Nephron (organoid): ENCODE results near the gene FADD.

Experiments
- H3K27ac Mint-ChIP-seq, 3 experiments: 2 replicates each; pipeline ENCODE4 v1.8.0; 2020; ENCODE audit warnings: mixed read lengths in 3 of 3, mild to moderate bottlenecking in 2 of 3, moderate library complexity in 1 of 3
- H3K27me3 Mint-ChIP-seq: 2 replicates; pipeline ENCODE4 v1.8.0; 2021; ENCODE audit warnings: low read depth, mild to moderate bottlenecking, moderate library complexity, mixed read lengths
- H3K36me3 Mint-ChIP-seq: 2 replicates; pipeline ENCODE4 v1.8.0; 2020; ENCODE audit warnings: low read depth, mixed read lengths
- H3K4me1 Mint-ChIP-seq: 2 replicates; pipeline ENCODE4 v1.8.0; 2020; ENCODE audit warnings: mixed read lengths
- H3K4me3 Mint-ChIP-seq, 3 experiments: 2 replicates each; pipeline ENCODE4 v1.8.0; 2020; ENCODE audit warnings: mild to moderate bottlenecking in 3 of 3, mixed read lengths in 3 of 3, moderate library complexity in 2 of 3
- H3K9me3 Mint-ChIP-seq: 2 replicates; pipeline ENCODE4 v1.8.0; 2020; ENCODE audit warnings: mixed read lengths
- TF ChIP-seq, protein P1 (sequence below), 3 experiments: fragments of 200-600 bp; sonication (generic); IDR thresholded peaks; one replicate each; pipeline ENCODE4 v1.5.0; 2021; ENCODE audit warnings: antibody characterized with exemption in 3 of 3; ENCODE audit not compliant: unreplicated experiment in 3 of 3

FADD gene

DNA sequence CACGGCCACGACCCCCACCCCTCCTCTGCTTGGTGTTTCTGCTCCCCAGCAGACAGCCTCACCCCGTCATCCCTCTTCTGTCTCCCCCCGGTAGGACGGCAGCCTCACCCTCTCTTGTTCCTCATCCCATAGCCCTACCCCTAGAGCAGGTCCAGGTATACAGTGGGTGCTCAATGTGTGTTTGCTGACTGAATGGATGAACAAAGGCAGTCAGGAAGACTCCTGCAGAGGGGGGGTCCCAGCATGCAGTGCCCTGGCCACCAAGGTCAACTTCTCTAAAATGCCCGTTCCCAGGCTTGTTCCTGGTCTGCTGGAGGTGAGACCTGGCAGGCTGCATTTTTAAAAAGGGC, 34.7 kb upstream of the FADD start:
- TF ChIP-seq, protein P1, sequence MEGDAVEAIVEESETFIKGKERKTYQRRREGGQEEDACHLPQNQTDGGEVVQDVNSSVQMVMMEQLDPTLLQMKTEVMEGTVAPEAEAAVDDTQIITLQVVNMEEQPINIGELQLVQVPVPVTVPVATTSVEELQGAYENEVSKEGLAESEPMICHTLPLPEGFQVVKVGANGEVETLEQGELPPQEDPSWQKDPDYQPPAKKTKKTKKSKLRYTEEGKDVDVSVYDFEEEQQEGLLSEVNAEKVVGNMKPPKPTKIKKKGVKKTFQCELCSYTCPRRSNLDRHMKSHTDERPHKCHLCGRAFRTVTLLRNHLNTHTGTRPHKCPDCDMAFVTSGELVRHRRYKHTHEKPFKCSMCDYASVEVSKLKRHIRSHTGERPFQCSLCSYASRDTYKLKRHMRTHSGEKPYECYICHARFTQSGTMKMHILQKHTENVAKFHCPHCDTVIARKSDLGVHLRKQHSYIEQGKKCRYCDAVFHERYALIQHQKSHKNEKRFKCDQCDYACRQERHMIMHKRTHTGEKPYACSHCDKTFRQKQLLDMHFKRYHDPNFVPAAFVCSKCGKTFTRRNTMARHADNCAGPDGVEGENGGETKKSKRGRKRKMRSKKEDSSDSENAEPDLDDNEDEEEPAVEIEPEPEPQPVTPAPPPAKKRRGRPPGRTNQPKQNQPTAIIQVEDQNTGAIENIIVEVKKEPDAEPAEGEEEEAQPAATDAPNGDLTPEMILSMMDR (IDR thresholded peaks at IDR 0.05; ENCODE audit: unreplicated experiment in 3 of 3) = no peak
- Mint-ChIP-seq H3K9me3 (no peaks in the 10 kb centered on the region), H3K27ac (no peak overlapping the region), H3K27me3 (peaks cover 20% of the 10 kb centered on the region), H3K36me3 (no peaks in the 10 kb centered on the region), H3K4me1 (peaks cover under 1% of the 10 kb centered on the region), H3K4me3 (no peak overlapping the region)

DNA sequence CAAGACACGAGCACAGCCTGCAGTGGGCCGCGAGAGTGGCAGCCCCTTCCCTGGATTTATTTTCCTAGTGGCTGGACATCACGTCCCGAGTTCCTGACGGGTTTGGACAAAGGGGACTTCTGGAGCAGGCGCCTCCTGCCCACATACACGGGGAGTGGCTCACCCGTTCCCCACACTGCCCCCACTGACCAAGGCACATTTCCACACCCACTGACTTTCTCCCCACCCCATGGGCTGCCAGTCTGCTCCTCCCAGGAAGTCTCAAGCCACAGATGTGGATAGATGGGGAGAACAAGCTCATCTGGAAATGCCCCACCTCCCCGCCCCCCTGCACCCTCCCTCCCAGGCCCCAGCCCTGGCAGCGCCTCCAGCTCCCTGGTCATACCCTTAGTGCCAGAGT, 34.0 kb upstream of the FADD start:
- TF ChIP-seq, protein P1 (IDR thresholded peaks at IDR 0.05; ENCODE audit: unreplicated experiment in 3 of 3) = no peak
- Mint-ChIP-seq H3K9me3 (no peaks in the 10 kb centered on the region), H3K4me1 (no peaks in the 10 kb centered on the region), H3K27me3 (peaks cover 20% of the 10 kb centered on the region), H3K4me3 (no peak overlapping the region), H3K27ac (no peak overlapping the region), H3K36me3 (no peaks in the 10 kb centered on the region)

DNA sequence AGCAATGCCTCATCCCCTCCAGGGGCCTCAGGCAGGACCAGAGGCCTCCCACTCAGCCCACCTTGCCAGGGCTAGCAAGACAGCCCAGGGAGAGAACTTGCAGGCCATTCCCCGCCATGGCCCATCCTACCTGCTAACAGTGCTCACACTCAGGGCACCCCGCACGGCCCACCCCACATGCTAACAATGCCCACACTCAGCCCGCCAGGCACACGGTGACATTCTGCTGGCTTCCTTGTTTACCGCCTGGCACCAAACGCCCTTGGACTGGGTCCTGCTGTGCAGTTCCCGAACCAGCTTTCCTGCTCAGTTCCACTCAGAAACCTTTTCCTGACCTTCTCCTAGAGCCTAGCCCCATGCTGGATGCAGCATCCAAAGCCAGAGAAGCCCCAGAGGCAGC, 33.5 kb upstream of the FADD start:
- no peak overlapping the region for H3K4me3 Mint-ChIP-seq
- peaks cover 2% of the 10 kb centered on the region for H3K4me1 Mint-ChIP-seq
- H3K9me3 Mint-ChIP-seq = no peaks in the 10 kb centered on the region
- H3K27ac Mint-ChIP-seq = no peak overlapping the region
- peaks cover 20% of the 10 kb centered on the region for H3K27me3 Mint-ChIP-seq
- H3K36me3 Mint-ChIP-seq = no peaks in the 10 kb centered on the region
- TF ChIP-seq, protein P1 (IDR thresholded peaks at IDR 0.05; ENCODE audit: unreplicated experiment in 3 of 3) = no peak

DNA sequence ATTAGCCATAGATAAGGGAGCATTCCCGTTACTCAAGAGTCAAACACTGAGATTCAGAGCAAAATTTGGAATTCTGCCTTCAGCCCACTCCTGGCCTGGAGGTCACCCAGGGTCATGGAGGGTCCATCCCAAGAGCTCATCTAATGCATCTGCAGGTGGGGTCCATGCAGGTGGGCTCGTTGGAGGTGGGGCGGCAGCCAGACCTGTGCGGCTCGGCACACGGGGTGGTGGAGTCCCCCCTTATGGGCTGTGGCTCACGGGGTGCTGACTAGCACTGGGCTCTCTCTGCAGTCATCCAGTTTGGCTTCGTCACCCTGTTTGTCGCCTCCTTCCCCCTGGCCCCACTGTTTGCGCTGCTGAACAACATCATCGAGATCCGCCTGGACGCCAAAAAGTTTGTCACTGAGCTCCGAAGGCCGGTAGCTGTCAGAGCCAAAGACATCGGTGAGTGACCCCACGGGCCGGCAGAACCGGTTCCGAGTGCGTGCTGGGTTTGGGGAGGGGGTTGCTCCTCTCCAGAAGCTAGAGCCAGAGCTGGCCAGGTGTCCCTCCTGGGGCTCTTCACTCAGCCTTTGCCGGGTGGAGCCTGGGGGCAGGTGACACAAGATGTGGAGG, 32.4 kb upstream of the FADD start:
- H3K36me3 Mint-ChIP-seq = no peaks in the 10 kb centered on the region

DNA sequence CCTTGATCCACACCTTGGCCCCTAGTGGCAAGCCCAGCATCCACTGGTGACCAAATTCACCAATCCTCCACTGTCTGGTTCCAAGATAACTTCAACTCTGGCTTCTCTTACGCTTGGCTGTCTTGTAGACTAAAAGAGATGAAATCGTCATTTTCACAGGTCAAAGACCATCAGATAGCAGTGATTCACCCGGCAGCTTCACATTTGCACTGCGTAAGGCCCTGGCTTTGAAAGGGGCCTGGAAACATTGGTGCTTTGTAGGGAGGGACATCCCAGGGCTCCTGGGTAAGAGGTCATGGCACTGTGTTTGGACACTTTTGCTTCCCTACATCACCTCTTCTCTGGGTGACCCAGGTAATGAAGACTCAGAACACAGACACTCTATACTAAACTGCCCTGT, 30.1 kb upstream of the FADD start:
- Mint-ChIP-seq H3K27me3 (peaks cover 16% of the 10 kb centered on the region), H3K36me3 (no peaks in the 10 kb centered on the region), H3K27ac (no peak overlapping the region), H3K9me3 (no peaks in the 10 kb centered on the region), H3K4me3 (no peak overlapping the region), H3K4me1 (peaks cover 7% of the 10 kb centered on the region)
- TF ChIP-seq, protein P1 (IDR thresholded peaks at IDR 0.05; ENCODE audit: unreplicated experiment in 3 of 3) = no peak

More for the DNA sequence above, 32.4 kb upstream of the FADD start:
- peaks cover 7% of the 10 kb centered on the region for H3K4me1 Mint-ChIP-seq
- TF ChIP-seq, protein P1 (IDR thresholded peaks at IDR 0.05; ENCODE audit: unreplicated experiment in 3 of 3) = no peak
- no peaks in the 10 kb centered on the region for H3K9me3 Mint-ChIP-seq
- H3K4me3 Mint-ChIP-seq = no peak overlapping the region
- H3K27me3 Mint-ChIP-seq = peaks cover 20% of the 10 kb centered on the region
- no peak overlapping the region for H3K27ac Mint-ChIP-seq

DNA sequence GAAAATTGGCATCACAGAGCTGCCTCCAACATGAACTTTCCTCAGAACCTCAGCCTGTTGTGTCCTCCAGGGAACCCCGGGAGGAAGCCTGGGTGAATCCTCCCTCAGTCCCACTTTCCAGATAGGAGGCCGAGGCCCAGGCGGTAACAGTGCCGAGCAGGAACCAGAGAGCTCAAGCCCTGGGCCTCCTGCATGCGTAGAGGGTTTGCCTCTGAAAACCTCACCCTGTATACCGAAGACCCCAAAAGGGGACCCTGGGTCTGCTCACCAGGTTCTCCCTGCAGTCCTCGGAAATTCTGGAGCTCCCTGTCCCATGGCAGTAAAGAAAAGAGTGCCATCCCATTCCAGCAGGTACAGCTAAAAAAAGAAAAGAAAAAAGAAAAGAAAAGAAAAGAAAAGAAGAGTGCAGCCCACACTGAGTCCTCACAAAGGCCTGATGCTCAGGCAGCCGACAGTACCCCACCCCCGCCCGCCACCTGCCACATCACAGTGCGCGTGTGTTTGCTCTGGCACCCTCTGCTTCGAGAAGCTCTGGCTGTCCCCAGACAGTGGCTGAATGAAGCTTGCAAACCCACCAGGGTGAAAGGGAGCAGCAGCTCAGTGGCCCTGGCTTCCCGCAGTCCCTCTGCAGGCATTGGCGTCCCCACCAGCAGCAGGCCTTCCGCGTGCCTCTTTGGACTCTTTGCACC, 28.4 kb upstream of the FADD start:
- Mint-ChIP-seq H3K27ac (peak overlapping the region in 2 of 3 experiments; percentile 84 to 90), H3K4me3 (no peak overlapping the region), H3K9me3 (no peaks in the 10 kb centered on the region), H3K36me3 (no peaks in the 10 kb centered on the region), H3K27me3 (peaks cover 8% of the 10 kb centered on the region), H3K4me1 (peaks cover 7% of the 10 kb centered on the region)
- TF ChIP-seq, protein P1 (IDR thresholded peaks at IDR 0.05; ENCODE audit: unreplicated experiment in 3 of 3) = no peak
